Activated CD8-positive, alpha-beta memory T cell treated with anti-CD3 and anti-CD28 coated beads for 1 hour (primary cell): ENCODE results near the gene HMCES.
"Not testable (repeated sequence)": the region's sequence is repeated elsewhere in the genome, so short reads cannot be mapped to it uniquely, and the experiment has no call there.

ENCODE experiments used
- DNase-seq, 2 donors: peaks; one replicate each; pipeline ENCODE4 v3.0.0-alpha.2; 2020; ENCODE audit warnings: low read depth in 1 of 2; ENCODE audit errors: extremely low read depth in 1 of 2

HMCES gene

DNA sequence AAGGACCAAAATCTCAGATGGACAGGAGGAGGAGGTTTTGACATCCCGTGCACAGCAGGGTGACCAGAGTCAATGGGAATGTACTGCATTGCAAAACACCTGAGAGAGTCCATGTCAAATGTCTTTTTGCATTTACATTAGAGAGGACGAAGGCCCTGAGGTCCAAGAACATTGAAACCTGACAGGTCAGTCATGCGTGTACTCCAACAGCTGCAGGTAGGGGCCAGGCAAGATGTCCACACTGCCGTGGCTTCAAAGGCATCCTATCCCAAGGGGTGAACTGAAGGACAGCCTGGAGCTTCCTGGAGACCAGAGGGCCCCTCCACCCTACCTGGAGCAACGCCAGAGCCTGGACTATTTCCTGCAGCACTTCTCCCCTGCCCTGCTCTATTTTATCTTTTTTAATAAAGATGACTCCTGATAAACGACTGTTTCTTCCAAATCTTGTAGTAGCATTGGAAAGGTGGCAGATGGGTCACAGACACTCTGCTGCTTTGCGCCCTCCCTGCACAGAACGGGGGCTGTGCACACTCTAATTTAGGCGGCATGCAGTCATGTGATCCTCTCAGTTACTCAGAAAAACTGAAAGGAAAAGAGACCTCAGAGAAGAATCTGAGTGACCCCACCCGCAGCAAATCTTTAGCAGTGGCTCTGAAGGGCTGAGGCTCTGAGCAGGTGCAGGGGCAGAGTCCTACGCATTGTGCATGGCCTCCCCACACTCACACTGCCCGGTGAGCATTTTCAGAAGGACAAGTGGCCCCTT lies 68.2 kb downstream of the HMCES start:
- no peak for DNase-seq

GRCh38 chr3:129347458-129347845 lies 68.8 kb downstream of the HMCES start:
- no peak for DNase-seq

GRCh38 chr3:129348734-129349133 lies 70.1 kb downstream of the HMCES start:
- DNase-seq: no peak

GRCh38 chr3:129349169-129349568 lies 70.5 kb downstream of the HMCES start:
- not testable (repeated sequence) for DNase-seq

DNA sequence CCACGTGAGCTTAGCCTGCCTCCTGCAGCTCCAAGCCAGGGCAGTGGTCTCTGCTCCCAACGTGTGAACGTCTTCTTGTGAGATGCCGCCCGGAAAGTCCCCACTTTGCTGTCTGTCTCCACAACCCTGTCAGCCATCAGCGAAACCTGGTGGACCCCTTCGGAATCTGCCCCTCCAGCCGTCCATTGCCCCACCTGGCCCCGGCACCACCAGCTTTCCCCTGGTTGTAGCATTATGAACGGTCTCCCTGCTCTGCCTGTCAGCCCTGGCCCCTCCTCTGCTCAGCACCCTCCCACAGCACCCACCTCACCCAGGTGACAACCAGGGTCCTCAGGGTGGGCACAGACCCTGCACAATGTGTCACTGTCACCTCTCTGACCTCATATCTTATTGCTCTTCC lies 71.1 kb downstream of the HMCES start:
- DNase-seq: no peak

DNA sequence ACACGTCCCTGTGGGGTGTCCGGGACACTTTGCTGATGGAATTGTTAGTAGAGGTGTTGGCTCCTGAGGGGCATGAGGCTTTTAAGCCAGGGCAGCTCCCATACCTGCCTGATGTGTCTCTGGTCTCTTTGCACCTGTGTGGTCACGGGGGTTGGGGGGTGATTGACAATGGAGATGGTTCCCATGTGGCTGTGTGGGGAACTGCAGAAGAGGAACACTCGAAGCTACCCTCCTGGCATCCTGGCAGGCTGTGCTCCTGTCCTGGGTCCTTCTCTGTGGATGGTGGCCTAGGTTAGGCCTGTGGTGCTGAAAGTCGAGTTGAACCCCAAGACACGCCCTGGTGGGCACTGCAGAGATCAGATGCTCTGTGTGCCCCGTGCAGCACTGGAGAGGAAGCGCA lies 73.4 kb downstream of the HMCES start:
- no peak for DNase-seq

- DNase-seq: no peak
Observed at GRCh38 chr3:129352650-129353588, 74.2 kb downstream of the HMCES start.

DNA sequence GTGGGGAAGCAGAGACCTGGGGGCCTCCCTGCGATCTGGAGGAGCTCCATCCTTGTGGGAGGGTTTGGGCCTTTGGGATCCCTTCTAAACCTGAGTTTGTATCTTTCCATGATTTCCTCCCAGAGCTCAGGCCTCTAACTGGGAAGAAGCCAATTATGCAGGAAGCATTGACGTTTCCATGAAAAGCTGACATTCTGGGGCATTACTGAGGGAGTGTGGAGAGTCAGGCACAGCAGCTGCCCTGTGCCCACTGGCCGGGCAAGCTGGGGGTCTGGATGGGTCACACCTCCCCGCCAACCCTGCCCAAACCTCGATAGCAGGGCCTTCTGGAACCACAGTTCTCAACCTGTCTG lies 74.9 kb downstream of the HMCES start:
- no peak for DNase-seq
